Gastroesophageal sphincter (tissue), 3 donors: ENCODE data around the gene MARVELD3.

ENCODE experiments used
- CTCF ChIP-seq, 4 experiments: fragments of 200-600 bp in 2 of 4; fragments of 450-650 bp in 2 of 4; sonication (generic) in 1 of 4; IDR thresholded peaks; one replicate each; pipeline ENCODE4 v1.5.1; 2017 to 2019; ENCODE audit warnings: antibody characterized with exemption in 4 of 4, mild to moderate bottlenecking in 2 of 4, moderate library complexity in 2 of 4
- POLR2A ChIP-seq, 2 donors: fragments of 450-650 bp; IDR thresholded peaks; one replicate each; pipeline ENCODE4 v1.6.1; 2017; ENCODE audit warnings: antibody characterized with exemption in 2 of 2, mild to moderate bottlenecking in 2 of 2, moderate library complexity in 1 of 2

- no peak for TF ChIP-seq CTCF (IDR thresholded peaks at IDR 0.05)
- no peak for TF ChIP-seq POLR2A (IDR thresholded peaks at IDR 0.05)
Measured at GRCh38 chr16:71675380-71675779, 49.4 kb downstream of the MARVELD3 start.
